DMS79 (cell line): ENCODE results near the gene KLHDC8A.

Experiments used
- DNase-seq: peaks from one replicate; lab custom pipeline; 2025; lab: John Stamatoyannopoulos, UW

KLHDC8A gene

GRCh38 chr1:205344066-205344928, 12.4 kb downstream of the KLHDC8A start:
- DNase-seq = no peak

GRCh38 chr1:205343431-205344065, 13.2 kb downstream of the KLHDC8A start:
- DNase-seq = no peak

GRCh38 chr1:205342986-205343385, 13.7 kb downstream of the KLHDC8A start:
- no peak for DNase-seq

- DNase-seq = no peak
These were observed 16.0 kb downstream of the KLHDC8A start for GRCh38 chr1:205340676-205341075.

- DNase-seq = no peak
These were observed 17.0 kb downstream of the KLHDC8A start for GRCh38 chr1:205339717-205340116.

GRCh38 chr1:205339197-205339702, 17.5 kb downstream of the KLHDC8A start:
- DNase-seq = no peak

GRCh38 chr1:205338011-205338410, 18.7 kb downstream of the KLHDC8A start:
- DNase-seq = no peak

GRCh38 chr1:205337481-205337880, 19.2 kb downstream of the KLHDC8A start:
- DNase-seq = no peak

GRCh38 chr1:205335692-205336091, 21.0 kb downstream of the KLHDC8A start:
- DNase-seq = peak; percentile 68

GRCh38 chr1:205332015-205332791, 24.5 kb downstream of the KLHDC8A start:
- DNase-seq = no peak

GRCh38 chr1:205330150-205330549, 26.6 kb downstream of the KLHDC8A start:
- DNase-seq = no peak

GRCh38 chr1:205329719-205330118, 27.0 kb downstream of the KLHDC8A start:
- DNase-seq = no peak

GRCh38 chr1:205328476-205328875, 28.2 kb downstream of the KLHDC8A start:
- no peak for DNase-seq

- DNase-seq = no peak
These were observed 29.8 kb downstream of the KLHDC8A start for GRCh38 chr1:205326812-205327466.

GRCh38 chr1:205325334-205325884, 31.3 kb downstream of the KLHDC8A start:
- DNase-seq = peak; percentile 48

GRCh38 chr1:205324781-205325180, 31.9 kb downstream of the KLHDC8A start:
- no peak for DNase-seq

GRCh38 chr1:205323794-205324193, 32.9 kb downstream of the KLHDC8A start:
- no peak for DNase-seq

GRCh38 chr1:205321959-205322283, 34.8 kb downstream of the KLHDC8A start:
- DNase-seq = no peak

GRCh38 chr1:205321162-205321958, 35.4 kb downstream of the KLHDC8A start, which contains the start of gene NUAK2:
Gene NUAK2, minus strand, starts transcription at chr1:205321745. Its CDS starts 117 bp downstream, at chr1:205321628.
- DNase-seq = peak; percentile 86
